K562 (cell line): Measurements from ENCODE around the gene FIZ1. TPM values are rescaled to one million over a fixed set of nuclear protein-coding genes. Genes with fewer than 3 reads are reported as not detected.

Experiments
- ATAC-seq: fragments of 200-7000 bp; cut with Tn5 transposase; 3 replicates; pipeline ENCODE4 v1.9.1; 2020; ENCODE audit warnings: moderate library complexity
- BruUV-seq: library from RNA; stranded (reverse); fragments of 400-500 nt; replicated peaks from 2 replicates; lab custom pipeline; 2021; lab: Mats Ljungman, UMichigan
- CTCF ChIA-PET: fragments of 300-600 bp; formaldehyde crosslinking; extraction: SDS; loops from one replicate; lab custom pipeline; 2021; ENCODE audit warnings: low intra/inter-chr PET ratio; lab: Yijun Ruan, JAX
- POLR2A ChIA-PET: fragments of 300-600, 350-650 bp; sonication (Branson Sonifier 250); formaldehyde crosslinking; extraction: SDS; loops from one replicate; lab custom pipeline; 2021; ENCODE audit warnings: antibody characterized with exemption, inconsistent platforms; lab: Yijun Ruan, JAX
- DNase-seq, 4 experiments: peaks; one replicate each; pipeline versions ENCODE4 v3.0.0 to v3.0.0-alpha.2; 2011 to 2018; ENCODE audit warnings: low spot score in 3 of 4, mixed read lengths in 3 of 4; ENCODE audit errors: extremely low read depth in 1 of 4
- FAIRE-seq: peaks from 2 replicates; lab custom pipeline; 2011; peaks lifted over from hg19 to GRCh38; lab: Jason Lieb, UNC
- H2AFZ ChIP-seq: 2 replicates; pipeline ENCODE4 v1.6.0; 2011; ENCODE audit warnings: low read depth, low read length, control low read depth, inconsistent platforms
- H3K27ac ChIP-seq: fragments of 200-600 bp; 3 replicates; pipeline ENCODE4 v1.8.0; 2011; ENCODE audit warnings: low read depth, mild to moderate bottlenecking, control low read depth, inconsistent platforms, low read length, moderate library complexity, mixed read lengths; ENCODE audit errors: extremely low read depth
- H3K27me3 ChIP-seq, 2 experiments: fragments of 300-600 bp in 1 of 2; 2 replicates in 1 of 2; 3 replicates in 1 of 2; pipeline versions ENCODE4 v1.6.0 to v1.8.0; 2011; ENCODE audit warnings: inconsistent platforms in 2 of 2, low read length in 2 of 2, mild to moderate bottlenecking in 1 of 2, mixed read lengths in 1 of 2, moderate library complexity in 1 of 2; ENCODE audit not compliant: control insufficient read depth in 2 of 2, insufficient read depth in 2 of 2
- H3K36me3 ChIP-seq: fragments of 300-600 bp; 3 replicates; pipeline ENCODE4 v1.8.0; 2011; ENCODE audit warnings: mild to moderate bottlenecking, low read length, inconsistent platforms; ENCODE audit not compliant: control insufficient read depth, insufficient read depth
- H3K4me1 ChIP-seq, 2 experiments: fragments of 200-600 bp in 1 of 2; replicated peaks in 1 of 2; 2 replicates in 1 of 2; 3 replicates in 1 of 2; pipeline versions ENCODE4 v1.5.1 to v1.8.0; 2011; ENCODE audit warnings: inconsistent platforms in 2 of 2, low read length in 2 of 2, mild to moderate bottlenecking in 1 of 2, mixed read lengths in 1 of 2, moderate library complexity in 1 of 2; ENCODE audit not compliant: control insufficient read depth in 2 of 2, insufficient read depth in 2 of 2
- H3K4me2 ChIP-seq: 2 replicates; pipeline ENCODE4 v1.6.1; 2011; ENCODE audit warnings: low read length, control low read depth, inconsistent platforms, mixed read lengths; ENCODE audit not compliant: insufficient read depth
- H3K4me3 ChIP-seq: fragments of 200-600 bp; sonication (generic), shearing (Covaris generic); 2 replicates; pipeline ENCODE4 v1.5.1; 2016; ENCODE audit warnings: control low read depth, inconsistent platforms
- H3K79me2 ChIP-seq: fragments of 200-600 bp; 3 replicates; pipeline ENCODE4 v1.8.0; 2011; ENCODE audit warnings: low read length, inconsistent platforms; ENCODE audit not compliant: control insufficient read depth, insufficient read depth
- H3K9ac ChIP-seq, 2 experiments: 2 replicates each; pipeline versions ENCODE4 v1.6.0 to v1.6.1; 2011; ENCODE audit warnings: low read depth in 2 of 2, low read length in 2 of 2, control low read depth in 1 of 2, inconsistent platforms in 1 of 2, mild to moderate bottlenecking in 1 of 2, mixed read lengths in 1 of 2; ENCODE audit not compliant: insufficient read depth in 1 of 2
- H3K9me1 ChIP-seq: one replicate; pipeline ENCODE4 v1.6.0; 2011; ENCODE audit warnings: inconsistent platforms, mild to moderate bottlenecking, low read length, moderate library complexity; ENCODE audit not compliant: control insufficient read depth, insufficient read depth
- H3K9me3 ChIP-seq: replicated peaks from 2 replicates; pipeline ENCODE4 v1.5.1; 2011; ENCODE audit warnings: low read depth, low read length, inconsistent platforms; ENCODE audit not compliant: control insufficient read depth, insufficient read depth
- H4K20me1 ChIP-seq: replicated peaks from 2 replicates; pipeline ENCODE4 v1.6.1; 2011; ENCODE audit warnings: low read length, inconsistent platforms, mixed read lengths; ENCODE audit not compliant: control insufficient read depth, insufficient read depth
- DIDO1 ChIP-seq: fragments of 450-650 bp; IDR thresholded peaks from 2 replicates; pipeline ENCODE4 v1.6.1; 2016; ENCODE audit warnings: low read depth, missing biosample characterization, missing genetic modification characterization
- ELF4 ChIP-seq: fragments of 450-650 bp; formaldehyde crosslinking; IDR thresholded peaks from 2 replicates; pipeline ENCODE4 v1.4.0; 2022; ENCODE audit warnings: missing genetic modification characterization
- EZH2 ChIP-seq: IDR thresholded peaks from 2 replicates; pipeline ENCODE4 v1.6.1; 2012; ENCODE audit warnings: low read depth, mild to moderate bottlenecking, inconsistent platforms, low read length, borderline replicate concordance
- GABPB2 ChIP-seq: fragments of 250-450 bp; sonication (Bioruptor Pico); conservative IDR thresholded peaks from 2 replicates; pipeline ENCODE4 v1.5.1; 2021; ENCODE audit warnings: mild to moderate bottlenecking
- HNRNPLL ChIP-seq: fragments of 200-400 bp; formaldehyde crosslinking; IDR thresholded peaks from 2 replicates; pipeline ENCODE4 v1.6.1; 2017; ENCODE audit warnings: low read length, low read depth, mild to moderate bottlenecking; ENCODE audit not compliant: poor library complexity, severe bottlenecking
- KHSRP ChIP-seq: fragments of 450-650 bp; IDR thresholded peaks from 2 replicates; pipeline ENCODE4 v1.6.1; 2017
- MTF1 ChIP-seq: fragments of 250-450 bp; sonication (Bioruptor Pico); IDR thresholded peaks from 2 replicates; pipeline ENCODE4 v1.9.0; 2021; ENCODE audit warnings: moderate library complexity, mild to moderate bottlenecking, inconsistent platforms, borderline replicate concordance
- NCOA2 ChIP-seq, 2 experiments: fragments of 450-650 bp; IDR thresholded peaks; 2 replicates each; pipeline ENCODE4 v1.6.1; 2018; ENCODE audit warnings: mild to moderate bottlenecking in 2 of 2, moderate library complexity in 1 of 2; ENCODE audit not compliant: partially characterized antibody in 2 of 2
- OTX1 ChIP-seq: fragments of 450-650 bp; formaldehyde crosslinking; IDR thresholded peaks from 2 replicates; pipeline ENCODE4 v1.4.0; 2022; ENCODE audit warnings: mild to moderate bottlenecking
- PHF8 ChIP-seq: fragments of 200-600 bp; sonication (generic); IDR thresholded peaks from 2 replicates; pipeline ENCODE4 v1.6.1; 2012; ENCODE audit warnings: mixed run types, mild to moderate bottlenecking, inconsistent platforms, low read length, moderate library complexity, borderline replicate concordance
- RBBP5 ChIP-seq: fragments of 200-600 bp; sonication (generic); IDR thresholded peaks from 2 replicates; pipeline ENCODE4 v1.6.1; 2012; ENCODE audit warnings: borderline replicate concordance, mild to moderate bottlenecking, low read length, control low read depth, inconsistent platforms; ENCODE audit not compliant: insufficient read depth, poor library complexity, severe bottlenecking
- SIN3A ChIP-seq, 2 experiments: fragments of 150-350 bp in 1 of 2; IDR thresholded peaks; 2 replicates each; pipeline ENCODE4 v1.6.1; 2011 to 2016; ENCODE audit warnings: borderline replicate concordance in 2 of 2, low read depth in 2 of 2, low read length in 2 of 2, mild to moderate bottlenecking in 2 of 2, moderate library complexity in 2 of 2; ENCODE audit not compliant: control insufficient read depth in 1 of 2
- TBP ChIP-seq: optimal IDR thresholded peaks from 2 replicates; pipeline ENCODE3; 2011; ENCODE audit warnings: low read depth, low read length, improper control_type of control experiment
- ZFX ChIP-seq: sonication (generic); formaldehyde crosslinking; IDR thresholded peaks from 2 replicates; pipeline ENCODE4 v1.8.0; 2022; ENCODE audit warnings: mild to moderate bottlenecking, missing genetic modification reagents, moderate library complexity
- ZKSCAN1 ChIP-seq: fragments of 150-350 bp; IDR thresholded peaks from 2 replicates; pipeline ENCODE4 v1.6.1; 2016; ENCODE audit warnings: low read depth, low read length
- ZNF140 ChIP-seq: fragments of 250-450 bp; sonication (Bioruptor Pico); IDR thresholded peaks from 2 replicates; pipeline ENCODE4 v1.8.0; 2021; ENCODE audit warnings: moderate library complexity, mild to moderate bottlenecking, inconsistent platforms
- WGBS: fragments of 100-300 bp; shearing (Covaris generic); methylation state at CpG from one replicate; pipeline ENCODE4 v1.1.6; 2016; ENCODE audit warnings: low coverage, mixed read lengths; ENCODE audit not compliant: insufficient coverage; ENCODE audit errors: missing lambda C conversion rate; 5-methylcytosine and 5-hydroxymethylcytosine counted together
- in situ Hi-C: fragments of 300-500 bp; cut with MboI; formaldehyde crosslinking; loops from 4 replicates; pipeline ENCODE4 v1.15.0; 2018; ENCODE audit warnings: inconsistent platforms, mixed read lengths
- intact Hi-C: fragments of 100-400 bp; cut with micrococcal nuclease; formaldehyde crosslinking; loops from 2 replicates; pipeline ENCODE4 v1.14.2; 2022
- polyA plus RNA-seq, 8 experiments: library from polyadenylated mRNA; depleted of rRNA in 4 of 8; stranded (reverse) in 5 of 8; unstranded in 3 of 8; fragments of >200 nt; fragmentation: Nextera tagmentation in 2 of 8; fragmentation: Illumina TruSeq in 1 of 8; extraction: Ambion mirVana in 2 of 8; extraction: Trizol in 1 of 8; gene quantifications; 2 replicates each; pipeline versions ENCODE4 v1.2.1 to v1.2.3, GENCODE V29; 2011 to 2014; ENCODE audit warnings: inconsistent platforms in 1 of 8, missing spikeins in 1 of 8
- total RNA-seq, 7 experiments: library from RNA; depleted of rRNA in 6 of 7; stranded (reverse); fragments of >200 nt in 6 of 7; fragmentation: Illumina TruSeq in 2 of 7; extraction: Trizol in 2 of 7; gene quantifications; 2 replicates each; pipeline versions ENCODE4 v1.2.1 to v1.2.3, GENCODE V29; 2011 to 2021; ENCODE audit warnings: low replicate concordance in 1 of 7
- TF ChIP-seq, protein P1 (sequence below): fragments of 250-450 bp; sonication (Bioruptor Pico); IDR thresholded peaks from 2 replicates; pipeline ENCODE4 v1.5.0; 2022; ENCODE audit warnings: mild to moderate bottlenecking
- TF ChIP-seq, protein P2 (sequence below): conservative IDR thresholded peaks from 2 replicates; pipeline ENCODE4 v1.6.1; 2011; ENCODE audit warnings: low read depth, mild to moderate bottlenecking, low read length; ENCODE audit not compliant: control insufficient read depth

The FIZ1 gene
- total and polyA plus RNA-seq, 9 of the 15 experiments (the other 6 are each of a cell fraction or from before 2014, with no cell fraction given), result 0.79 to 17.5 (median 5.5) TPM

DNA sequence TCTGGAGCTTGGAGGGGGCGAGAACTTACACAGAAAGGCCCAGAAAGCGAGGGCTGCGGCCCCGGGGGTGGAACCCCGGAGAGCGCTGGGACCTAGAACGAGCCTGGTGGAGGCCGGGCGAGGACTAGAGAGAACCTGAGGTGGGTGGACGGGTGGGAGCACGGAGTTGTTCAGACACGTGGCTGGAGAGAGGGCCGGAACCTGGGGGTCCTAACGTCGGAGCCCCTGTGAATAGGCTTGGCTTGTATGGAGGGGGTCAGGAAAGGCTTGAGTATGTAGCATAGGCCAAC is 44.5 kb upstream of the FIZ1 start:
- Histone ChIP-seq H3K27me3 (no peaks in the 10 kb centered on the region), H3K79me2 (peaks cover 79% of the 10 kb centered on the region), H3K9me3 (no peaks in the 10 kb centered on the region), H3K4me2 (peak overlapping the region; percentile 90), H2AFZ (no peak overlapping the region), H4K20me1 (no peaks in the 10 kb centered on the region), H3K27ac (peak overlapping the region; percentile 74), H3K9me1 (no peaks in the 10 kb centered on the region), H3K36me3 (peaks cover 31% of the 10 kb centered on the region; the same call in 2 of the 3 replicates), H3K4me1 (peaks cover 43 to 77% of the 10 kb centered on the region in 2 experiments), H3K4me3 (peak overlapping the region; percentile 94), H3K9ac (peak overlapping the region; percentile 88 to 98)
- ATAC-seq, result peak; percentile 1; the same call in 1 of the 3 replicates
- BruUV-seq, result no TSS peak
- FAIRE-seq, result no peak
- POLR2A ChIA-PET, result interaction anchor here (2.3 kb wide), 1 partner anchor 11 kb away, joined by 8 read pairs; the partner anchor contains the start of gene U2AF2
- in situ Hi-C loops, result loop anchor here (25.0 kb wide), 2 partner anchors 507 to 668 kb away; partner anchors contain the start of genes TNNT1 and ZSCAN5A
- 1% methylated on average over 14 of the region's 15 CpGs for WGBS
- CTCF ChIA-PET, result interaction anchor here (1.0 kb wide), 1 partner anchor 10 kb away, joined by 3 read pairs; no protein-coding TSS in a partner anchor
- DNase-seq, result no peak
- intact Hi-C loops, result no loop called here
- TF ChIP-seq ELF4 (no peak), HNRNPLL (no peak), EZH2 (no peak), GABPB2 (no peak), NCOA2 (IDR thresholded peaks at IDR 0.05; ENCODE audit: partially characterized antibody in 2 of 2) (no peak), PHF8 (peak; percentile 11; the same call in 1 of the 2 replicates), ZFX (CRISPR knock-in tag) (peak; percentile 11; the same call in 1 of the 2 replicates), KHSRP (no peak), OTX1 (0 out of 2 replicates have a peak, but pooled peaks have one; percentile 18), TBP (no peak), RBBP5 (peak; percentile 9), MTF1 (CRISPR knock-in tag) (no peak), ZNF140 (CRISPR knock-in tag) (no peak), SIN3A (IDR thresholded peaks at IDR 0.05; ENCODE audit: borderline replicate concordance in 2 of 2, control insufficient read depth in 1 of 2, low read depth in 2 of 2, low read length in 2 of 2) (no peak), ZKSCAN1 (no peak), DIDO1 (no peak)
- TF ChIP-seq, protein P1, sequence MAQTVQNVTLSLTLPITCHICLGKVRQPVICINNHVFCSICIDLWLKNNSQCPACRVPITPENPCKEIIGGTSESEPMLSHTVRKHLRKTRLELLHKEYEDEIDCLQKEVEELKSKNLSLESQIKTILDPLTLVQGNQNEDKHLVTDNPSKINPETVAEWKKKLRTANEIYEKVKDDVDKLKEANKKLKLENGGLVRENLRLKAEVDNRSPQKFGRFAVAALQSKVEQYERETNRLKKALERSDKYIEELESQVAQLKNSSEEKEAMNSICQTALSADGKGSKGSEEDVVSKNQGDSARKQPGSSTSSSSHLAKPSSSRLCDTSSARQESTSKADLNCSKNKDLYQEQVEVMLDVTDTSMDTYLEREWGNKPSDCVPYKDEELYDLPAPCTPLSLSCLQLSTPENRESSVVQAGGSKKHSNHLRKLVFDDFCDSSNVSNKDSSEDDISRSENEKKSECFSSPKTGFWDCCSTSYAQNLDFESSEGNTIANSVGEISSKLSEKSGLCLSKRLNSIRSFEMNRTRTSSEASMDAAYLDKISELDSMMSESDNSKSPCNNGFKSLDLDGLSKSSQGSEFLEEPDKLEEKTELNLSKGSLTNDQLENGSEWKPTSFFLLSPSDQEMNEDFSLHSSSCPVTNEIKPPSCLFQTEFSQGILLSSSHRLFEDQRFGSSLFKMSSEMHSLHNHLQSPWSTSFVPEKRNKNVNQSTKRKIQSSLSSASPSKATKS (CRISPR knock-in tag), result no peak
- TF ChIP-seq, protein P2, sequence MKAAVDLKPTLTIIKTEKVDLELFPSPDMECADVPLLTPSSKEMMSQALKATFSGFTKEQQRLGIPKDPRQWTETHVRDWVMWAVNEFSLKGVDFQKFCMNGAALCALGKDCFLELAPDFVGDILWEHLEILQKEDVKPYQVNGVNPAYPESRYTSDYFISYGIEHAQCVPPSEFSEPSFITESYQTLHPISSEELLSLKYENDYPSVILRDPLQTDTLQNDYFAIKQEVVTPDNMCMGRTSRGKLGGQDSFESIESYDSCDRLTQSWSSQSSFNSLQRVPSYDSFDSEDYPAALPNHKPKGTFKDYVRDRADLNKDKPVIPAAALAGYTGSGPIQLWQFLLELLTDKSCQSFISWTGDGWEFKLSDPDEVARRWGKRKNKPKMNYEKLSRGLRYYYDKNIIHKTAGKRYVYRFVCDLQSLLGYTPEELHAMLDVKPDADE, result 0 out of 2 replicates have a peak, but pooled peaks have one; percentile 18
